AG04449 (cell line): ENCODE data around the gene CRACR2A.

Experiments used
- CTCF ChIA-PET: fragments of 350-600 bp; formaldehyde crosslinking; extraction: SDS; loops from one replicate; lab custom pipeline; 2021; ENCODE audit warnings: antibody characterized with exemption; lab: Yijun Ruan, JAX
- POLR2A ChIA-PET: fragments of 400-600, 350-600 bp; formaldehyde crosslinking; extraction: SDS; loops from one replicate; lab custom pipeline; 2020; ENCODE audit warnings: antibody characterized with exemption, inconsistent platforms; lab: Yijun Ruan, JAX
- DNase-seq: peaks from one replicate; pipeline ENCODE4 v3.0.0-alpha.2; 2010; ENCODE audit warnings: low read depth, low spot score
- H3K4me3 ChIP-seq: 2 replicates; pipeline ENCODE4 v1.5.1; 2011; ENCODE audit warnings: low read depth, mild to moderate bottlenecking, control low read depth, low read length
- CTCF ChIP-seq: IDR thresholded peaks from one replicate; pipeline ENCODE4 v1.5.1; 2011; ENCODE audit warnings: mild to moderate bottlenecking, moderate library complexity, low read length, control low read depth, inconsistent platforms; ENCODE audit not compliant: insufficient read depth; ENCODE audit errors: missing control alignments

CRACR2A gene

GRCh38 chr12:3700861-3701260 is 52.0 kb downstream of the CRACR2A start:
- no peak for TF ChIP-seq CTCF
- POLR2A ChIA-PET, result no interaction called here
- H3K4me3 ChIP-seq, result no peak overlapping the region
- CTCF ChIA-PET, result interaction anchor here (0.6 to 2.0 kb wide), 2 partner anchors 34 to 400 kb away, joined by 3 to 7 read pairs; no protein-coding TSS in a partner anchor
- DNase-seq, result peak; percentile 16

- no peak overlapping the region for H3K4me3 ChIP-seq
- POLR2A ChIA-PET, result no interaction called here
- CTCF ChIA-PET, result interaction anchor here (2.7 kb wide), 1 partner anchor 398 kb away, joined by 14 read pairs; no protein-coding TSS in a partner anchor
- DNase-seq, result peak; percentile 64
- TF ChIP-seq CTCF, result no peak
Observed at GRCh38 chr12:3698218-3698974, 54.5 kb downstream of the CRACR2A start.

DNA sequence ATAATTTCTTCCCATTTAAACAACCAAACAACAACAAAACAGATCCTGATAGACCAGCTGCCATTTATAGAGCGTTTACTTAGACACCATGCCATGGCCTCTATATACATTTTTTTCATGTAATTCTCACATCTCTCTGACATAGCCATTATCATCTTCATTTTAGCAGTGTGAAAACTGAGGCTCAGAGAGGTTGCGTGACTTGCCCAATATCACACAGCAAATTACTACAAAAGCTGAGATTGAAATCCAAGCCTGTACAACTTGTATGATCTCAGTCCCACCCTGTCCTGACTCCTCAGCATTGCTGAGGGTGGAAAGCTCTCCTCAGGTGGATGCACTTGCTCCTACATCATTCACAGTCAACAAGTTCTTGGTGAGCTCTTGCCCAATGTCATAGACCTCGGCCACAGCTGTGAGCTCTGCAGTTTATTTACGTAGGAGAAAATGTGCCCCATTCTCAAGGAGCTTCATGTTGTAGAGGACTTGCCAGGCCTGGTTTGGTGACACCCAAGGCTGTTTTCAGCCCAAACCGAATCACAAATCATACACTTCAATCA is 55.5 kb downstream of the CRACR2A start:
- POLR2A ChIA-PET, result no interaction called here
- no peak for DNase-seq
- CTCF ChIA-PET, result interaction anchor here (0.8 to 2.7 kb wide), 3 partner anchors 56 to 397 kb away, joined by 3 to 14 read pairs (median 4); partner anchors contain the start of gene CRACR2A
- H3K4me3 ChIP-seq, result no peak overlapping the region
- TF ChIP-seq CTCF, result no peak

- H3K4me3 ChIP-seq, result no peak overlapping the region
- CTCF ChIA-PET, result interaction anchor here (0.5 kb wide), 1 partner anchor 37 kb away, joined by 3 read pairs; no protein-coding TSS in a partner anchor
- DNase-seq, result no peak
- POLR2A ChIA-PET, result no interaction called here
- TF ChIP-seq CTCF, result no peak
Observed at GRCh38 chr12:3694673-3695072, 58.2 kb downstream of the CRACR2A start.

DNA sequence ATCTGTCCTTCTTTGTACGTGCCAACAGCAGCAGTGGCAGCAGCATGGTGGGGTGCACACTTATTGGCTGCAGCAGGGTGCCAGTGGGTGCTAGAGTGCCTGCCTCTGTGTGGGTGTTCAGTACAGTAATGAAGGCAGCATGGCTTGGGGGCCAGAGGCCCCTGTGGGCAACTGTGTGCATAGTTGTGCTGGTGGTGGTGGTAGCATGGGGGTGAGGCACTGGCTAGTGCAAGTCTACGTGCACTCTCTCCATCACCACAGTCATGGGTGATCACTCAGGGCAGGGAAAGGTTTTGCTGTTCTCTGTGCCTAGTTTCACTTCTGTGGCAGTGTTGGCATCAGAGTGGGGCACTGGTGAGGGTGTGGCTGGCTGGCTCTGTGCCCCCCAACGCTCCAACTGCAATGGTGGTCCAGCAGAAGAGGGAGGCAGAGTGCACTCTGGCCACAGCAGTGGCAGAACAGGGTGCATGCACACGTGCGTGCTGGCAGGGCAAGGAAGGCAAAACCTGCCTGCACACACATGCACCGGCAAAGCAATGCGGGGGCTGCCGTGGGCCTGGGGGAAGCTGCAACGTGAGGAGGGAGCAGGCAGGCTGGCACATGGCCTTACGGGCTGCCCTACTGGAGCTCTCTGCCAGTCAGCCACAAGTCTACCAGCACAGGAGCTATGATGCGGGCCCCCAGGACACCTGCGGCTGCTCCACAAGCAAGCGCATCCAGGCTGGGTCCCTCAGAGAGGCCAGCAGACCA is 60.1 kb downstream of the CRACR2A start:
- ChIA-PET POLR2A (no interaction called here), CTCF (no interaction called here)
- DNase-seq, result no peak
- H3K4me3 ChIP-seq, result no peak overlapping the region
- TF ChIP-seq CTCF, result no peak
